ENCODE results near the gene PC. TPM values are rescaled to one million over a fixed set of nuclear protein-coding genes. Genes with fewer than 3 reads are reported as not detected.

The PC gene
- total RNA-seq, 2 donors from 2014 or later: 12.2 to 81.7 TPM

DNA sequence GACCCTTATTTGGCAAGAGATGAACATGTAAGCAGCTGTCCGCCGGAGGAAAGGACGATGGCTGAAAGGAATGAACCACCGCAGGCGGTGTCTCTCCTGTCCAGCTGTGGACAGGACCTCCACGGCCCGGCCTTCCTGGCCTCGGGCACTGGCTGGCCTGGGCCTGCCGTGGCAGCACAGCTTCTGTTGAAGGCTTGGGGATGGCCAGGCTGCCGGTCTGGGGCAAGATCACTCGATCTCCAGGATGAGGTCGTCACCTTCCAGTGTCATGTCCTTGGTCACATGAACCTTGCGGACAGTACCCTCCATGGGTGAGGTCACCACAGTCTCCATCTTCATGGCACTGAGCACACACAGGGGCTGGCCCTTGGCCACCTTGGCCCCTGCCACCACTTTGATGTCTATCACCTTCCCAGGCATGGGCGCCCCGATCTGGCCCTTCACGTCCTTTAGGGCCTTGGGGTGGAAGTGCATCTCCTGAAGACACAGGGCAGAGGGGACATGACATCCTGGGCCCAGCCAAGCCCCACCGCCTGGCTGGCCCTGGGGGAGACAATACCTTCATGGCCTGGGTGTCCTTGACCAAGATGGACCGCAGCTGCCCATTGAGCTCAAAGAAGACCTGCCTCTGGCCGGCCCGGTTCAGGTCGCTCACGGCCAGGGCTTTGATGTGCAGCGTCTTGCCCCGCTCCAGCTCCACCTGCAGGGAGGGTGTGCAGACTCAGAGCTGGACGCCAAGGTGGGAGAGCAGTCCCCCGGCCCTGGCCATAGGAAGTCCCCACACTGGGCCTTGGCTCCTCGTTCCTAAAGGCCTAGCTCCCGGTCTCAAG, 109.3 kb downstream of the PC start:
- TF ChIP-seq POLR2A (IDR thresholded peaks at IDR 0.05): no peak
- TF ChIP-seq, protein P1, sequence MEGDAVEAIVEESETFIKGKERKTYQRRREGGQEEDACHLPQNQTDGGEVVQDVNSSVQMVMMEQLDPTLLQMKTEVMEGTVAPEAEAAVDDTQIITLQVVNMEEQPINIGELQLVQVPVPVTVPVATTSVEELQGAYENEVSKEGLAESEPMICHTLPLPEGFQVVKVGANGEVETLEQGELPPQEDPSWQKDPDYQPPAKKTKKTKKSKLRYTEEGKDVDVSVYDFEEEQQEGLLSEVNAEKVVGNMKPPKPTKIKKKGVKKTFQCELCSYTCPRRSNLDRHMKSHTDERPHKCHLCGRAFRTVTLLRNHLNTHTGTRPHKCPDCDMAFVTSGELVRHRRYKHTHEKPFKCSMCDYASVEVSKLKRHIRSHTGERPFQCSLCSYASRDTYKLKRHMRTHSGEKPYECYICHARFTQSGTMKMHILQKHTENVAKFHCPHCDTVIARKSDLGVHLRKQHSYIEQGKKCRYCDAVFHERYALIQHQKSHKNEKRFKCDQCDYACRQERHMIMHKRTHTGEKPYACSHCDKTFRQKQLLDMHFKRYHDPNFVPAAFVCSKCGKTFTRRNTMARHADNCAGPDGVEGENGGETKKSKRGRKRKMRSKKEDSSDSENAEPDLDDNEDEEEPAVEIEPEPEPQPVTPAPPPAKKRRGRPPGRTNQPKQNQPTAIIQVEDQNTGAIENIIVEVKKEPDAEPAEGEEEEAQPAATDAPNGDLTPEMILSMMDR (IDR thresholded peaks at IDR 0.05): no peak
- no peak overlapping the region for H3K4me3 ChIP-seq
- intact Hi-C loops (cut with DNase I): no loop called here
- H3K27ac ChIP-seq: no peak overlapping the region
- H3K9me3 ChIP-seq: no peaks in the 10 kb centered on the region
- H3K4me1 ChIP-seq: peaks cover 15% of the 10 kb centered on the region
- H3K27me3 ChIP-seq: no peaks in the 10 kb centered on the region
- ATAC-seq (no peak), DNase-seq (peak in 2 of 4 donors; percentile 10 to 12)
- 87 to 90% methylated on average over 11 to 28 of the region's 28 CpGs for WGBS, 2 donors
- H3K36me3 ChIP-seq (replicated peaks in 1 of 2; ENCODE audit: insufficient read depth in 1 of 2, low read depth in 2 of 2): peaks cover 0 to 6% of the 10 kb centered on the region in 2 donors

DNA sequence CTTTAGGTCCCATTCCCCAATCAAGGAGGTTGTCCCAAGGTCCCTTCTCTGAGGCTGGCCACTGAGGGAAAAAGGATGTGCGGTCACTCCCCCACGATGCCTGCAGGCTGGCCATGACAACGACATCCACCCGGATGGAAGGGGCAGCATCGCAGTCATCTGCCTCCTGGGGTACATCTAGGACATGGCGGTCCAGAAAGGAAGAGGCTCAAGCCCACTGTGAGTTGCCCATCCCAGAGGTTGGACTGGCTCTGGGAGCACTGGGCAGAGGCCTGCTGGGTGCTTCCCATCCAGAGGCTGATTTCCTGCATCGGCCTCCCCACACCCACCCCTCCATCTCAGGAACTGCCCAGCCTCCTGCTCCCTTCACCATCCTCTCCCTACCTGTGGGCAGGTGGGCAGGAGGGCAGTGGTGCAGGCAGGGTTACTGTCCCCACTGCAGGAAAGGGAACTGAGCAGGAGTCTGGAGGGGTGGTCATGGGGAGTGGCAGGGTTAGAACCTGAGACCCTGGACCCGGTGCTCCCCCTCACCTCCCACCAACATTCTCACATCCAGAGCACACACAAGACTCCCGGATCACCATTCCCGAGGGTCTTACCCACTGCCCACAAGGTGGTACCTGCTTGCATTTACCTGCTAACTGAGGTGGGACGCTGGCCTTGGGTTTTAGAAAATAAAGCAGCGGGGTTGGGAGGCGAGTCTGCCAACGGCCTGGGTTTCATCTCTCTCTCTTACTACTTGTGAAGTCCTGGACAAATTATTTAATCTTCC, 110.5 kb downstream of the PC start:
- Histone ChIP-seq H3K27ac (no peak overlapping the region), H3K4me3 (no peak overlapping the region), H3K4me1 (peaks cover 18% of the 10 kb centered on the region), H3K36me3 (replicated peaks in 1 of 2; ENCODE audit: insufficient read depth in 1 of 2, low read depth in 2 of 2) (peaks cover 0 to 6% of the 10 kb centered on the region in 2 donors), H3K9me3 (no peaks in the 10 kb centered on the region), H3K27me3 (no peaks in the 10 kb centered on the region)
- DNase-seq (peak in 1 of 4 donors; percentile 8), ATAC-seq (no peak)
- WGBS, 2 donors: 76 to 84% methylated on average over 10 to 14 of the region's 14 CpGs
- intact Hi-C loops (cut with DNase I): no loop called here
- TF ChIP-seq POLR2A (IDR thresholded peaks at IDR 0.05): no peak
- TF ChIP-seq, protein P1 (IDR thresholded peaks at IDR 0.05): no peak

DNA sequence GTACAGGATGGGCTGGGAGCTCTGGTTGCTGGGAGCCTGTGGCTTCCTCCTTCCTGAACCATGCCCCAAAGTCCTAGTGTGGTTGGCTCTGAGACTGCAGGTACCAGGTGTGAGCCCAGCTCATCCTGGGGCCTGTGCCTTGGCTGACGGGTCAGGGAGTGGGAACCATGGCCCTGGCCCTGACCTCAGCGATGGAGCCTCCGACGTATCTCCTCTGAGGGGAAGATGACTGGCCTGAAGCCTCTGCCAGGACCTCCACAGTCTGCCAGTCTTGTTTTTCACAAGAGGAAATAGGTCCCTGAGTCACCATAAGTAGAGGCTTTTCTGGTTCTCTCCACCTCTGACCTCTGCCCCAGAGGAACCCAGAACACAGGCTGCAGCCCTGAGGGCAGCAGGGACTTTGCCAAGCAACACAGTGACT, 111.5 kb downstream of the PC start:
- intact Hi-C loops (cut with DNase I): no loop called here
- 78 to 85% methylated on average over 4 of the region's 4 CpGs for WGBS, 2 donors
- Histone ChIP-seq H3K9me3 (no peaks in the 10 kb centered on the region), H3K36me3 (replicated peaks in 1 of 2; ENCODE audit: insufficient read depth in 1 of 2, low read depth in 2 of 2) (peaks cover 0 to 6% of the 10 kb centered on the region in 2 donors), H3K4me3 (no peak overlapping the region), H3K4me1 (peaks cover 27% of the 10 kb centered on the region), H3K27ac (no peak overlapping the region), H3K27me3 (no peaks in the 10 kb centered on the region)
- TF ChIP-seq, protein P1 (IDR thresholded peaks at IDR 0.05): no peak
- no peak for TF ChIP-seq POLR2A (IDR thresholded peaks at IDR 0.05)
- no peak for ATAC-seq
- DNase-seq: peak in 1 of 4 donors; percentile 10

DNA sequence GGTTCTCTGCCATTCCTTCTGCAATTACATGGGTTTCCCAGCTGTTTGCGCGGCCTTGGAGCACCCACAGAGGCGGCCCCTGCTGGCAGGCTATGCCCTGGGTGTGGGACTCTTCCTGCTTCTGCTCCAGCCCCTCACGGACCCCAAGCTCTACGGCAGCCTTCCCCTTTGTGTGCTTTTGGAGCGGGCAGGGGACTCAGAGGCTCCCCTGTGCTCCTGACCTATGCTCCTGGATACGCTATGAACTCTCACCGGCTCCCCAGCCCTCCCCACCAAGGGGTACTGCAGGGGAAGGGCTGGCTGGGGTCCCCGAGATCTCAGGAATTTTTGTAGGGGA, 112.3 kb downstream of the PC start:
- TF ChIP-seq, protein P1 (IDR thresholded peaks at IDR 0.05): no peak
- no peak for TF ChIP-seq POLR2A (IDR thresholded peaks at IDR 0.05)
- peaks cover 36% of the 10 kb centered on the region for H3K4me1 ChIP-seq
- H3K27ac ChIP-seq: no peak overlapping the region
- H3K4me3 ChIP-seq: no peak overlapping the region
- no peak for ATAC-seq
- H3K36me3 ChIP-seq (replicated peaks in 1 of 2; ENCODE audit: insufficient read depth in 1 of 2, low read depth in 2 of 2): peaks cover 0 to 6% of the 10 kb centered on the region in 2 donors
- WGBS, 2 donors: 76 to 83% methylated on average over 4 to 9 of the region's 9 CpGs
- intact Hi-C loops (cut with DNase I): no loop called here
- DNase-seq: peak in 1 of 4 donors; percentile 11
- H3K27me3 ChIP-seq: no peaks in the 10 kb centered on the region
- no peaks in the 10 kb centered on the region for H3K9me3 ChIP-seq

Measured in body of pancreas (tissue), 4 donors.